Mononuclear cell (primary cell): ENCODE data around the gene CFP. TPM values are rescaled to one million over a fixed set of nuclear protein-coding genes. Genes with fewer than 3 reads are reported as not detected.

Experiments used
- H3K27me3 ChIP-seq: 2 replicates; pipeline ENCODE4 v1.6.0; 2011; ENCODE audit warnings: low read length, control low read depth; ENCODE audit not compliant: insufficient read depth
- H3K4me1 ChIP-seq: 2 replicates; pipeline ENCODE4 v1.5.1; 2011; ENCODE audit warnings: mild to moderate bottlenecking, low read length, control low read depth; ENCODE audit not compliant: insufficient read depth
- H3K4me3 ChIP-seq: 2 replicates; pipeline ENCODE4 v1.5.1; 2011; ENCODE audit warnings: mild to moderate bottlenecking, low read length, moderate library complexity
- H3K9me3 ChIP-seq: 2 replicates; pipeline ENCODE4 v1.5.1; 2011; ENCODE audit warnings: low read depth, mild to moderate bottlenecking, control low read depth, low read length
- total RNA-seq: library from RNA; depleted of rRNA; stranded (reverse); fragments of >200 nt; gene quantifications from one replicate; pipeline ENCODE4 v1.2.3, GENCODE V29; 2012

The CFP gene
- total RNA-seq, 1 donor, result 139 TPM

DNA sequence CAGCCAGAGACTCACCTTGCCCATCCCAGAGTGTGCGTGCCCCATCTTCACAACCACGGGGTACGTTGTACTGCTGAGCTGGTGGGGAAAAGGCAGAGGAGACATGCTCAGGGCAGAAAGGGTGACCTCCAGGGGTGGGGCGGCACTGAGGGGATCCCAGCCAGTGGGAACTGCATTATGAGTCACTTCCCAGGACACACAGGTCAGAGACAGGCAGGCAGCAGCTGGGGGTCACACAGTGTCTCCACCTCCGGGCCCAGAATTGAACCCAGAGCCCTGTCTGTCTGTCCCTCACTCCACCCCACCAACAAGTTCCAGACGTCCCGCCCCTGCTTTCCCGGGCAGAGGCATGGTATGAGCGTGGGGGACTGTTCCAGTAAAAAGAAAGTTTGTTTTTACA lies 52.3 kb downstream of the CFP start:
- Histone ChIP-seq H3K4me1 (peaks cover 18% of the 10 kb centered on the region), H3K4me3 (no peak overlapping the region), H3K27me3 (no peaks in the 10 kb centered on the region), H3K9me3 (no peaks in the 10 kb centered on the region)

DNA sequence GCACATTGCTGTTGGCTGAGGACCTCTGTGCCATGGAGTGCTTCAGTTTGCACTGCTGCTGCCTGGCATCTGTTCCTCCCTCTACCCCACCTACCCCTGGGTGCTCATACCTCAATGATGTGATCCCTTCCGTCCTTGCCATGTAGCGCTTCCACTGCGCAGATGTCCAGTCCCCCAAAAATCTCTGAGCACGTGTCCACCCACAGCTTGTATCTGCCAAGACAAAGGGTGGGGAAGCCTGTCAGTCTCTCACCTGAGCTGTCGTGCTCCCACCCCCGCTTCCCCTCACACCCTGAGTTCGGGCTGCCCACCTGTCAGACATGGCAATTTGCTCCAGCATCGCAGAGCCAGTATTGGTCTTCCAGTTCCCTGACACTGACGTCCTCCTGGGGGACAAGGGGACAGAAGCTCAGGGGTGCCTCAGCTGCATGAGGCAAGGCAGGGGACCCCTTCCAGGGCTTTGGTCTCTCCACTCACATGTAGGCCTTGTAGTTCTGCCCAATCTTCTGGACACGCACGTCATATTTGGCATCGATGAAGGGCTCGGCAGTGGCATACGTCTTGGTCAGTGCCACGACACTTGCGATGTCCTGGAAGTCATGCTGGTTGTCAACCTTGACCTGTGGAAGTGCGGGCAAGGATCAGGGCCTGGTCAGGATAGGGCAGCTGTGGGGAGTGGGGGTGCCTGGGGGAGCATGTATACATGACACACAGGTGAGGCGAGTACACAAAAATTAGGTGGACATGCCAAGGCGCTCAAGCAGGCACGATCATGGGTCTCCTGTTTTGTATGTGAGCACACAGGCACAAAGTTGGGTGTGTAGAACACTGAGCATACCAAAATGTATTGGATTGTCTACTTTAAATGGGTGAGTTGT lies 53.5 kb downstream of the CFP start:
- H3K27me3 ChIP-seq, result no peaks in the 10 kb centered on the region
- H3K9me3 ChIP-seq, result no peaks in the 10 kb centered on the region
- peaks cover 10% of the 10 kb centered on the region for H3K4me1 ChIP-seq
- H3K4me3 ChIP-seq, result no peak overlapping the region

DNA sequence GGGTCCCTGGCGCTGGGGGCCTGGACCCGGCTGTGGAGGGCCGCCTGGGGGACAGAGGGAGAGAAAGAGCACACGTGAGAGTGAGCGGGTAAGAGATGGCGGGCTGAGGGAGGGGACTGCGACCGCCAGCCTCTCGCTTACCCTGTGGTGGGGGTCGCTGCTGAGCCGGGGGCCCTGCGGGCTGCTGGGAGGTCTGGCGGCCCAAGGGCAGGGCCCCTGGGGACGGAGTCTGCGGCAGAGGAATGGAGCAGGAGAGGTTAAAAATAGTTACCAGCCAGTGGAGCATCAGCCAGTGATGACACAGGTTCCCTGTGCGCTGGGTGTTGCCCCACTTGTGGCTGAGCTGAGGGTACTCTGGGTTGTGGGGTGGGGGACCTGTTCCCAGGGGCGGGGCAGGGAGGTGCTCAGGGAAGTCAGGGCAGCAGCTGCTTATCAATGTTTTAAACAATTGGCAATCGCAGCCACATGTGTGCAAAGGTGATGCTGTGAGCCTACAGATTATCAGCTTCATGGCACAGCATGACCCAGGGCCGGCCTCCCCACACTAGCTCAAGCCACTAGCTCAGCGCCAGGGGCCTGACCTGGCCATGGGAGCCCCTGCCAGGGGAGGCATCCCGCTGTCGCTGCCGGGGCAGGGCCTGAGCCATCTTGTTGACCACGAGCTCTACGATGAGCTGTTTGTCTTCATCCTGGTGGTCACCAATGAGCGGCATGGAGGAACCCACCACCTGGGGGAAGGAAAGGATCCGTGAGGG lies 55.0 kb downstream of the CFP start:
- peaks cover 8% of the 10 kb centered on the region for H3K4me1 ChIP-seq
- no peak overlapping the region for H3K4me3 ChIP-seq
- no peaks in the 10 kb centered on the region for H3K27me3 ChIP-seq
- H3K9me3 ChIP-seq, result no peaks in the 10 kb centered on the region

DNA sequence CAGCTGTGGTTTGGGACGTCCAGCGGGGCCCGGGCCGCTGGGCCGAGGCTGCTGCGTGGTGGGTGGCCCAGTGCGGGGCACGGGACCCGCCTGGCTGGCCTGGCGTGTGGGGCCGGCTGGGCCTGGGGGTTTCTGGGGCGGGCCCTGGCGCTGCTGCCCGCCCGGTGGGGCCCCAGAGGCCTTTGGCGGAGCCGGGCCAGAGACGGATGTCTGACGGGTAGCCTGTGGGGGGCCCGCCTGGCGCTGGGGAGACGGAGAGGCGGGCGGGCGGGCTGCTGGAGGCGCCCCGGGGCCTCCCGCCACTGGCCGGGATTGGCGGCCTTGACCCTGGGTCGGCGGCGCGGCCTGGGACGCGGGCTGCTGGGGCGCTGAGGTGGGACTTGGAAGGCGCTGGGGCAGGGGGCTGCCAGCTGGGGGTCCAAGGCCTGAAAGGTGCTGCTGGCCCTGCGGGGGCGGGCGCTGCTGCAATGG lies 55.6 kb downstream of the CFP start:
- no peak overlapping the region for H3K4me3 ChIP-seq
- peaks cover 4% of the 10 kb centered on the region for H3K4me1 ChIP-seq
- no peaks in the 10 kb centered on the region for H3K9me3 ChIP-seq
- no peaks in the 10 kb centered on the region for H3K27me3 ChIP-seq

- H3K27me3 ChIP-seq, result no peaks in the 10 kb centered on the region
- H3K4me3 ChIP-seq, result no peak overlapping the region
- H3K4me1 ChIP-seq, result no peaks in the 10 kb centered on the region
- no peaks in the 10 kb centered on the region for H3K9me3 ChIP-seq
Observed at GRCh38 chrX:47573341-47574075, 56.2 kb downstream of the CFP start.

Other genes starting within 250 kb of the CFP start
- 3.9 TPM for gene ZNF41, start 146.7 kb downstream of the CFP start, total RNA-seq
- gene ARAF, start 68.7 kb downstream of the CFP start, total RNA-seq, result 48.4 TPM
- 70.5 TPM for gene TIMP1, start 47.5 kb downstream of the CFP start, total RNA-seq
- gene SYN1, start 10.1 kb downstream of the CFP start, total RNA-seq, result 0.21 TPM
- gene ELK1, start 20.6 kb upstream of the CFP start, total RNA-seq, result 19.3 TPM
- gene UXT, start 29.2 kb upstream of the CFP start, total RNA-seq, result 176 TPM
- gene ZNF81, start 207.0 kb upstream of the CFP start, total RNA-seq, result 3.7 TPM